ENCODE data around the gene TCERG1L. TPM values are rescaled to one million over a fixed set of nuclear protein-coding genes. Genes with fewer than 3 reads are reported as not detected.
"Not testable (repeated sequence)": the region's sequence is repeated elsewhere in the genome, so short reads cannot be mapped to it uniquely, and the experiment has no call there.

The TCERG1L gene
- total RNA-seq, 2 experiments from 2014 or later: not detected

DNA sequence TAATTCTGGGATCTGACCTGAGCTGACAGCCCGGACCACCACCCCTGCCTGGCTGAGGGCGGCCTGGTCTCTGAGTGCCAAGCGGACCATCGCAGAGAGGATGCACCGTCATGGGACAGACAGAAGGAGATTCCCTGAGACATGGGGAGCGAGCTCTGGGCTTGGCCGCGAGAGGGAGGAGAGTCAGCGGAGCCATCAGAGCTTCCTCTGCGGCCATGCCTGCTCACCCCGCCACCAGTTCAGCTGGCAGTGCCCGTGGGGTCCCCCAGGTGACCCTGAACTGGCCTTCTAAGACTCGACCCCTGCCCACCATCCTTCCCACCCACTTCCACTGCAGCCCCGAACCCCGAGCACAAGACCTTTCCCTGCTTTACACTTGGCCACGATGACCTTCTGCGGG lies 152.8 kb downstream of the TCERG1L start:
- Mint-ChIP-seq H3K4me3 (no peak overlapping the region), H3K27ac (no peak overlapping the region), H3K9me3 (no peaks in the 10 kb centered on the region), H3K27me3 (no peaks in the 10 kb centered on the region), H3K4me1 (ENCODE audit: low read depth) (no peaks in the 10 kb centered on the region), H3K36me3 (ENCODE audit: low read depth) (no peaks in the 10 kb centered on the region)
- intact Hi-C loops (cut with micrococcal nuclease): no loop called here
- ChIA-PET POLR2A (no interaction called here), CTCF (no interaction called here)
- TF ChIP-seq, protein P1, sequence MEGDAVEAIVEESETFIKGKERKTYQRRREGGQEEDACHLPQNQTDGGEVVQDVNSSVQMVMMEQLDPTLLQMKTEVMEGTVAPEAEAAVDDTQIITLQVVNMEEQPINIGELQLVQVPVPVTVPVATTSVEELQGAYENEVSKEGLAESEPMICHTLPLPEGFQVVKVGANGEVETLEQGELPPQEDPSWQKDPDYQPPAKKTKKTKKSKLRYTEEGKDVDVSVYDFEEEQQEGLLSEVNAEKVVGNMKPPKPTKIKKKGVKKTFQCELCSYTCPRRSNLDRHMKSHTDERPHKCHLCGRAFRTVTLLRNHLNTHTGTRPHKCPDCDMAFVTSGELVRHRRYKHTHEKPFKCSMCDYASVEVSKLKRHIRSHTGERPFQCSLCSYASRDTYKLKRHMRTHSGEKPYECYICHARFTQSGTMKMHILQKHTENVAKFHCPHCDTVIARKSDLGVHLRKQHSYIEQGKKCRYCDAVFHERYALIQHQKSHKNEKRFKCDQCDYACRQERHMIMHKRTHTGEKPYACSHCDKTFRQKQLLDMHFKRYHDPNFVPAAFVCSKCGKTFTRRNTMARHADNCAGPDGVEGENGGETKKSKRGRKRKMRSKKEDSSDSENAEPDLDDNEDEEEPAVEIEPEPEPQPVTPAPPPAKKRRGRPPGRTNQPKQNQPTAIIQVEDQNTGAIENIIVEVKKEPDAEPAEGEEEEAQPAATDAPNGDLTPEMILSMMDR (IDR thresholded peaks at IDR 0.05): no peak
- DNase-seq (no peak), ATAC-seq (no peak)

DNA sequence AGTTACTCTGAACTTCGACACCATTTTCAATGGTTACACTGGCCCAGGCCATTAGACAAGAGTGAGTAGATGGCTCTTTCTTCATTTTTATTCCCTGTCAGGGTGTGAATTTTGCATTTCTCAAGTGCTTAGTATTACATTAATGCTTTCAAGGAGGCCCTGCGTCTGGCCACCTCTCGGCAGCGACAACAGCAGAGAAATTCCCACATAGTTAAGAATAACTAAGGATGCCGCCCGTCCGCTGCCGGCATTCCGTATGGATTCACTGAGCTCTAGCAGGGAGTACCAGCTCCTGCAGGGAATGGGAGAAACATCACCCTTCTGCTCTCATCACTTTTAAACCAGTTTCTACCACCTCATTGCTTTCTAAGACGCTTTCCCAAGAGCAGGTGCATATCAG lies 153.6 kb downstream of the TCERG1L start:
- intact Hi-C loops (cut with micrococcal nuclease): no loop called here
- H3K27me3 Mint-ChIP-seq: no peaks in the 10 kb centered on the region
- ChIA-PET CTCF (no interaction called here), POLR2A (no interaction called here)
- ATAC-seq (no peak), DNase-seq (no peak)
- no peak overlapping the region for H3K4me3 Mint-ChIP-seq
- TF ChIP-seq, protein P1 (IDR thresholded peaks at IDR 0.05): no peak
- H3K9me3 Mint-ChIP-seq: peaks cover under 1% of the 10 kb centered on the region
- H3K36me3 Mint-ChIP-seq (ENCODE audit: low read depth): no peaks in the 10 kb centered on the region
- no peaks in the 10 kb centered on the region for H3K4me1 Mint-ChIP-seq (ENCODE audit: low read depth)
- H3K27ac Mint-ChIP-seq: no peak overlapping the region

DNA sequence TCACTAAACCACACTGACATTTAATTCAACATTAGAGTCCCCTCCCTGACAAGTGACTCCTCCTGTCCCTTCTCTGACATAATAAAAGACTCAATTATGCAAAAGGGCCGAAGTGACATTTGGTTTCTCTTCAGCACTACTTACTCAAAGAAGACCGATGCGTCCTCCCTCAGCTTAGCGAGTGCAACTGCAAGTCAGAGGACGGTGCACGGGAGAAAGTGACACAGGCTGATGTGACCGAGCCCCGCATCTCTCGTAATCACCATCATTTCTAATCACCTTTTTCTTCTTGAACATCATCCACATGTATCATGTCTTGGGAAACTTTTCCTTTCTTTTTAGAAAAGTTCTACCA lies 155.7 kb downstream of the TCERG1L start:
- H3K4me1 Mint-ChIP-seq (ENCODE audit: low read depth): no peaks in the 10 kb centered on the region
- POLR2A ChIA-PET: no interaction called here
- ATAC-seq: no peak
- DNase-seq: no peak
- H3K9me3 Mint-ChIP-seq: peaks cover 11% of the 10 kb centered on the region
- H3K27ac Mint-ChIP-seq: no peak overlapping the region
- TF ChIP-seq, protein P1 (IDR thresholded peaks at IDR 0.05): no peak
- no peaks in the 10 kb centered on the region for H3K27me3 Mint-ChIP-seq
- CTCF ChIA-PET: no interaction called here
- intact Hi-C loops (cut with micrococcal nuclease): no loop called here
- no peaks in the 10 kb centered on the region for H3K36me3 Mint-ChIP-seq (ENCODE audit: low read depth)
- H3K4me3 Mint-ChIP-seq: no peak overlapping the region

DNA sequence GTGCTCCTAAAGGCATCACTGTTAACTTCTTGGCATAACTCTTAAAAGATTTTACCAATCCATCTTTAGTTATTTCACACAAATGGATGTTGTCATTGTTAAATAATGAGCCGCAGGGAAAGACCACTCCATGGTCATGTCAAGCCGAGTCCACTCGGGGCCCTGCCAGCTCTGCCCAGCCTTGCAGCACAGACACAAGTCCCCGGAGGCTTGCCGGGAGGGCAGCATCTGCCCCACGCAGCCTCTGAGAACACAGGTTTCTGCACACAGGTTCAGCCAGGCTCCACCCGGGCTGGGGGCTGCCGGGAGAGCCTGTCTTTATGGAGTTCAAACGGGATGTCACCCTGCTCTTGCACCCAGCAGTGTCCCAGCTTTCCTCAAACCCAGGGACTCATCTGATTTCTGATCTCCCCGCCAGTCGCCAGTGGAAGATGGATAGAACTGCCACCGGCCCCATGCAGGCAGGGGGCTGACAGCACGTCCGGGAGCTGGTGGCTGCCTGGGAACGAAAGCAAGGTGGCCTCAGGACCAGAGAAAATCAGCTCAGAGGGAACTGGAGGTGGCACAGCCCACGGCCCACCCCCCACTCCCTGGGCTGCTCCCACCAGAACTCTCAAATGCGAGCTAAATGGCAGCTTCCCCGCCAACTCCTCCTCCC lies 156.2 kb downstream of the TCERG1L start:
- ATAC-seq (no peak), DNase-seq (no peak)
- H3K9me3 Mint-ChIP-seq: peaks cover 11% of the 10 kb centered on the region
- H3K27me3 Mint-ChIP-seq: no peaks in the 10 kb centered on the region
- no peaks in the 10 kb centered on the region for H3K4me1 Mint-ChIP-seq (ENCODE audit: low read depth)
- H3K4me3 Mint-ChIP-seq: no peak overlapping the region
- H3K27ac Mint-ChIP-seq: no peak overlapping the region
- TF ChIP-seq, protein P1 (IDR thresholded peaks at IDR 0.05): no peak
- H3K36me3 Mint-ChIP-seq (ENCODE audit: low read depth): no peaks in the 10 kb centered on the region
- intact Hi-C loops (cut with micrococcal nuclease): no loop called here
- ChIA-PET POLR2A (no interaction called here), CTCF (no interaction called here)

DNA sequence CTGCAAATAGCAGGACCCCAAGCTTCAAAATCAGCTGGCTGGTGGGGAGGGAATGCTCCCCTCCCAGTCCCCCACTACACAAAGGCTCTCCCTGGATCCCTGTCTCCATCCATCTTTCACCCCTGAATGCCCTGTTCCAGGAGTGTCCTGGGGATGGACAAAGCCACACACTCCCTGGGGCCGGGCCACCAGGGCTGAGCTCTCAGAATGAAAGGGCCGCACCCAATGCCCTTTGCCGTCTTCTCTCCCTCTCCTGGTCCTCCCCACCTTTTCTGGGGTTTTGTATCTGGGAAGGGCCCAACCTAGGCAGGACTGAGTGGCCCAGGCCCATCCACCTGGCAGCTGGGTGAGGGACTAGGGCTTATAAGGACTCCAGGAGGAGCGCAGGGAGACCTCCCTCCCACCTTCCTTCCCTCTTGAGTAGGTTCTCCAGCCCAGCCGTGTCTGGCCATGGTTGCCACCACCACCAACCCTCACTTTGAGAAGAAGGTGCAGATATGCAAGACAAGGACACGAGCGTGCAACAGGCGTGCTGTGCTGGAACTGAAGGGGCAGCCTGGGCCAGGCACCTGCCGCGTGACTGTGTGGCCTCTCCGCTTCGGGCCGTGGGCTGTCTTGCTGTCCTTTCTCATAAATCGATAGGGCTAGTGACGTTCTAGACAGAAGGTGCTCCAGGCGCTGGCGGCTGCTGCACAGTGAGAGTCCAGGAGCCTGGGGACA lies 157.1 kb downstream of the TCERG1L start:
- H3K27me3 Mint-ChIP-seq: no peaks in the 10 kb centered on the region
- no peak for DNase-seq
- H3K9me3 Mint-ChIP-seq: peaks cover 11% of the 10 kb centered on the region
- TF ChIP-seq, protein P1 (IDR thresholded peaks at IDR 0.05): no peak
- no peaks in the 10 kb centered on the region for H3K36me3 Mint-ChIP-seq (ENCODE audit: low read depth)
- H3K4me3 Mint-ChIP-seq: no peak overlapping the region
- CTCF ChIA-PET: no interaction called here
- intact Hi-C loops (cut with micrococcal nuclease): no loop called here
- no peak overlapping the region for H3K27ac Mint-ChIP-seq
- no peaks in the 10 kb centered on the region for H3K4me1 Mint-ChIP-seq (ENCODE audit: low read depth)
- no peak for ATAC-seq
- POLR2A ChIA-PET: no interaction called here

DNA sequence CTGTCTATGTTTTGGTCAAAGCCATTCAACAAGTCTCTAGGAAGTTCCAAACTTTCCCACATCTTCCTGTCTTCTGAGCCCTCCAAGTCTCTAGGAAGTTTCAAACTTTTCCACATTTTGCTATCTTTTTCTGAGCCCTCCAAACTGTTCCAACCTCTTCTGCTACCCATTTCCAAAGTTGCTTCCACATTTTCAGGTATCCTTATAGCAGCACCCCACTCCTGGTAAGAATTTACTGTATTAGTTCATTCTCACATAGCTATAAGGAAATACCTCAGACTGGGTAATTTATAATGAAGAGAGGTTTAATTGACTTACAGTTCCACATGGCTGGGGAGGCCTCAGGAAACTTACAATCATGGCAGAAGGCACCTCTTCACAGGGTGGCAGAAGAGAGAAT lies 159.1 kb downstream of the TCERG1L start:
- H3K9me3 Mint-ChIP-seq: peaks cover 11% of the 10 kb centered on the region
- H3K4me1 Mint-ChIP-seq (ENCODE audit: low read depth); H3K4me3 Mint-ChIP-seq; DNase-seq; H3K36me3 Mint-ChIP-seq (ENCODE audit: low read depth); ATAC-seq; intact Hi-C loops (cut with micrococcal nuclease); POLR2A ChIA-PET; CTCF ChIA-PET; H3K27ac Mint-ChIP-seq; H3K27me3 Mint-ChIP-seq: not testable (repeated sequence)
